Measurements from ENCODE around the gene MYRIP.

DNA sequence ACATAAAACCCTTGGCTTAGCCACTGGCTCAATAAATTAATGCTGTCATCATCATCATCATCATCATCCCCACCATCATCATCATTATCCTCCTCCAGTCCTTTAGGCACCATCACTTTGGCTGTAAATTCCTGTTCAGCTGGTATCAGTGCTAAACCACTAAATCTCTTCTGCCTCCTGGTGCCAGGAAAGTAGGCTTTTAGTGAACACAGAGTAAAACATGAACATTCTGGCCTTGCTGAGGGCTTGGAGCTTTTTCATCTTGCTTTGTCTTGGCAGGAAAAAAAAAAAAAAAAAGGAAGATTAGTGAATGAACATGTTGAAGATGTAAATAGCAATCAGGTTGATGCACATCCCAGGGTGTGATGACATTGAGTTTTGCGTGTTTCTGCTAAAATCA is 432.8 kb downstream of the MYRIP start:
- TF ChIP-seq ISL1 (CRISPR knock-in tag; IDR thresholded peaks at IDR 0.05) (no peak), RARB (CRISPR knock-in tag; IDR thresholded peaks at IDR 0.05) (no peak), TCF4 (CRISPR knock-in tag; IDR thresholded peaks at IDR 0.05; ENCODE audit: borderline replicate concordance) (no peak), ZFP30 (CRISPR knock-in tag; IDR thresholded peaks at IDR 0.05) (no peak), ZFP3 (CRISPR knock-in tag; IDR thresholded peaks at IDR 0.05) (no peak), CSDC2 (CRISPR knock-in tag; IDR thresholded peaks at IDR 0.05) (no peak)
- TF ChIP-seq, protein P1, sequence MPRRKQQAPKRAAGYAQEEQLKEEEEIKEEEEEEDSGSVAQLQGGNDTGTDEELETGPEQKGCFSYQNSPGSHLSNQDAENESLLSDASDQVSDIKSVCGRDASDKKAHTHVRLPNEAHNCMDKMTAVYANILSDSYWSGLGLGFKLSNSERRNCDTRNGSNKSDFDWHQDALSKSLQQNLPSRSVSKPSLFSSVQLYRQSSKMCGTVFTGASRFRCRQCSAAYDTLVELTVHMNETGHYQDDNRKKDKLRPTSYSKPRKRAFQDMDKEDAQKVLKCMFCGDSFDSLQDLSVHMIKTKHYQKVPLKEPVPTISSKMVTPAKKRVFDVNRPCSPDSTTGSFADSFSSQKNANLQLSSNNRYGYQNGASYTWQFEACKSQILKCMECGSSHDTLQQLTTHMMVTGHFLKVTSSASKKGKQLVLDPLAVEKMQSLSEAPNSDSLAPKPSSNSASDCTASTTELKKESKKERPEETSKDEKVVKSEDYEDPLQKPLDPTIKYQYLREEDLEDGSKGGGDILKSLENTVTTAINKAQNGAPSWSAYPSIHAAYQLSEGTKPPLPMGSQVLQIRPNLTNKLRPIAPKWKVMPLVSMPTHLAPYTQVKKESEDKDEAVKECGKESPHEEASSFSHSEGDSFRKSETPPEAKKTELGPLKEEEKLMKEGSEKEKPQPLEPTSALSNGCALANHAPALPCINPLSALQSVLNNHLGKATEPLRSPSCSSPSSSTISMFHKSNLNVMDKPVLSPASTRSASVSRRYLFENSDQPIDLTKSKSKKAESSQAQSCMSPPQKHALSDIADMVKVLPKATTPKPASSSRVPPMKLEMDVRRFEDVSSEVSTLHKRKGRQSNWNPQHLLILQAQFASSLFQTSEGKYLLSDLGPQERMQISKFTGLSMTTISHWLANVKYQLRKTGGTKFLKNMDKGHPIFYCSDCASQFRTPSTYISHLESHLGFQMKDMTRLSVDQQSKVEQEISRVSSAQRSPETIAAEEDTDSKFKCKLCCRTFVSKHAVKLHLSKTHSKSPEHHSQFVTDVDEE (CRISPR knock-in tag; IDR thresholded peaks at IDR 0.05) = no peak
- TF ChIP-seq, protein P2, sequence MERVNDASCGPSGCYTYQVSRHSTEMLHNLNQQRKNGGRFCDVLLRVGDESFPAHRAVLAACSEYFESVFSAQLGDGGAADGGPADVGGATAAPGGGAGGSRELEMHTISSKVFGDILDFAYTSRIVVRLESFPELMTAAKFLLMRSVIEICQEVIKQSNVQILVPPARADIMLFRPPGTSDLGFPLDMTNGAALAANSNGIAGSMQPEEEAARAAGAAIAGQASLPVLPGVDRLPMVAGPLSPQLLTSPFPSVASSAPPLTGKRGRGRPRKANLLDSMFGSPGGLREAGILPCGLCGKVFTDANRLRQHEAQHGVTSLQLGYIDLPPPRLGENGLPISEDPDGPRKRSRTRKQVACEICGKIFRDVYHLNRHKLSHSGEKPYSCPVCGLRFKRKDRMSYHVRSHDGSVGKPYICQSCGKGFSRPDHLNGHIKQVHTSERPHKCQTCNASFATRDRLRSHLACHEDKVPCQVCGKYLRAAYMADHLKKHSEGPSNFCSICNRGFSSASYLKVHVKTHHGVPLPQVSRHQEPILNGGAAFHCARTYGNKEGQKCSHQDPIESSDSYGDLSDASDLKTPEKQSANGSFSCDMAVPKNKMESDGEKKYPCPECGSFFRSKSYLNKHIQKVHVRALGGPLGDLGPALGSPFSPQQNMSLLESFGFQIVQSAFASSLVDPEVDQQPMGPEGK (CRISPR knock-in tag; IDR thresholded peaks at IDR 0.05; ENCODE audit: borderline replicate concordance) = no peak
